GM21786 (cell line): Measurements from ENCODE around the gene PSMD2.
A peak's percentile ranks its signal among the peaks of the same experiment; 100 is the strongest.

Experiments used
- ATAC-seq: cut with Tn5 transposase; IDR thresholded peaks from one replicate; pipeline ENCODE4 v1.9.1; 2021; ENCODE audit not compliant: unreplicated experiment

PSMD2 gene

DNA sequence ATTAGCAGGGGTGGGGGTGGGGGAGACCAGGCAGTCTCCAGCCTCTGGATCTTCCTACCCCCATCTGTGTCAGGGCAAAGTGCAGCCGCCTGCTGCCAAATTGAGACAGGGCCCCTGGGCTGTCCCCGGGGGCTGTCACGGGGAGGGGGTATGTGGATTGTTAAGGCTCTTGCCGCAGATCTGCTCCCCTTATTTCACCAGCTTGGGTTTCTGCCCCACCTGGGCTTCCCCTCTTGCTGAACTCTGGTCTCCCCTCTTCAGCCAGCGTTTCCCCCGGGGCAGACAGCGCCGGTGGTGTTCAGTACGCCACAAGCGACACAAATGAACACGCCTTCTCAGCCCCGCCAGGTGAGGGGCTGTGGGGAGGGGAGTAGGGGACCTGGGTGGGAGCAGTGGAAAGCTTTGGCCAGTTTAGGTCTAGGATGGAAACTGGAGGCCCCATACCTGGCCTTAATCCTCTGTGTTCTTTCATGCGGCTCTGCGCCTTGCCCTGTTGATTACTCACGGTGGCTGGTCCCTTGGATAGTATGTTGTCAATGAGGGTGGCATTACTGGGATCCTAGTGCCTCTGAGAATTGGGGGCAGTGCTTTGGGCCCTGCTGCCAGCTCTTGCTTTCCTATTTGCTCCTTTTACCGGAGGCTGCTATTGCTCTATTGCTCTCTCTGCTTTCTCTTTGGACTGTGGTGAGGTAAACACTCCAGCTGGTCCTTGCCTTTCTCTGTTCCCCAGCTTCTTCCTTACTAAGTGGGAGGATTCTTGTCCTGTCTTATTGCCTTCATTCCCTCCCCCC is 17.0 kb downstream of the PSMD2 start:
- no peak for ATAC-seq

DNA sequence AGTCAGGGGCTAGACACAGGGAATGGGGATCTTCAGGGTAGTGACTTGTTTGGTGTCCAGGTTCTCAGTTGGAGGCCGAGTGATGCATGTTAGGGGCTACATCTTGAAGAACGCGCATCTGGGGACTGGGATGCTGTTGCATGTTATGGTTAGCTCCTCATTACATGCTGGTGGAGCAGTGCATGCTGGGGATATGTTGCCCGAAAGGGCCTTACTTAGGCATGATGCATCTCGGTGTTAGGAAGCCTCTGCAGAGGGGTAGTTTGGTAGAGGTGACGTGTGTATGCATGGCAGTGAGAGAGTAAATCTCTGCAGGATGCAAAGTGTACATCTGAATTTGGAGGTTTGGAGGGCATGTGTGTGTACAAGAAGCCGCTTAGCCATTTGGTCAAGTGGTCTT is 17.8 kb downstream of the PSMD2 start:
- ATAC-seq = no peak

DNA sequence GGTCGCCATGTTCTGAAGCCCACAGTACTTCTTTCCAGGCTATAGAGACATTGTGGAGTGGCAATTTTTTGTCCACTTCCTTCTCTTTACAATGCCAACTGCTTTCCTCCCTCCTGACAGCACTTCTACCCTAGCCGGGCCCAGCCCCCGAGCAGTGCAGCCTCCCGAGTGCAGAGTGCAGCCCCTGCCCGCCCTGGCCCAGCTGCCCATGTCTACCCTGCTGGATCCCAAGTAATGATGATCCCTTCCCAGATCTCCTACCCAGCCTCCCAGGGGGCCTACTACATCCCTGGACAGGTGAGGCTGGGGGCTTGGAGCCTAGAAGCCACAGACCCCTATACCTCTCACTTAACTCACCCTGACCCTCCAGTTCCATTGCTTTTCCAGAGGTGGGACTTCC is 18.2 kb downstream of the PSMD2 start:
- ATAC-seq = no peak

DNA sequence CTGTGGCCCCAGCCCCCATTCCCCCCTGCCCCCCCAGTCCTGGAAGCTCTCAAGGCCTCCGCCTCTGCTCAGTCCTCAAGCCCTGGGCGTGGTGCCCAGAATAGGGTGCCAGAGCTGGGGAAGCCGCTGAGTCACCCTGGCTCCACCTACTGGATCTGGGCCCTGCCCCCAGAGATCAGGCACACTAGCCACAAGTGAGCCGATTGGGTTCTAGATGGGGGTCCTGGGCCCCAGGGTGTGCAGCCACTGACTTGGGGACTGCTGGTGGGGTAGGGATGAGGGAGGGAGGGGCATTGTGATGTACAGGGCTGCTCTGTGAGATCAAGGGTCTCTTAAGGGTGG is 21.0 kb downstream of the PSMD2 start:
- ATAC-seq = no peak

DNA sequence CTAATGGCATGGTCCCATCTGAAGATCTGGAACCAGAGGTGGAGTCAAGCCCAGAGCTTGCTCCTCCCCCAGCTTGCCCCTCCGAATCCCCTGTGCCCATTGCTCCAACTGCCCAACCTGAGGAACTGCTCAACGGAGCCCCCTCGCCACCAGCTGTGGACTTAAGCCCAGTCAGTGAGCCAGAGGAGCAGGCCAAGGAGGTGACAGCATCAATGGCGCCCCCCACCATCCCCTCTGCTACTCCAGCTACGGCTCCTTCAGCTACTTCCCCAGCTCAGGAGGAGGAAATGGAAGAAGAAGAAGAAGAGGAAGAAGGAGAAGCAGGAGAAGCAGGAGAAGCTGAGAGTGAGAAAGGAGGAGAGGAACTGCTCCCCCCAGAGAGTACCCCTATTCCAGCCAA is 22.6 kb downstream of the PSMD2 start:
- no peak for ATAC-seq

DNA sequence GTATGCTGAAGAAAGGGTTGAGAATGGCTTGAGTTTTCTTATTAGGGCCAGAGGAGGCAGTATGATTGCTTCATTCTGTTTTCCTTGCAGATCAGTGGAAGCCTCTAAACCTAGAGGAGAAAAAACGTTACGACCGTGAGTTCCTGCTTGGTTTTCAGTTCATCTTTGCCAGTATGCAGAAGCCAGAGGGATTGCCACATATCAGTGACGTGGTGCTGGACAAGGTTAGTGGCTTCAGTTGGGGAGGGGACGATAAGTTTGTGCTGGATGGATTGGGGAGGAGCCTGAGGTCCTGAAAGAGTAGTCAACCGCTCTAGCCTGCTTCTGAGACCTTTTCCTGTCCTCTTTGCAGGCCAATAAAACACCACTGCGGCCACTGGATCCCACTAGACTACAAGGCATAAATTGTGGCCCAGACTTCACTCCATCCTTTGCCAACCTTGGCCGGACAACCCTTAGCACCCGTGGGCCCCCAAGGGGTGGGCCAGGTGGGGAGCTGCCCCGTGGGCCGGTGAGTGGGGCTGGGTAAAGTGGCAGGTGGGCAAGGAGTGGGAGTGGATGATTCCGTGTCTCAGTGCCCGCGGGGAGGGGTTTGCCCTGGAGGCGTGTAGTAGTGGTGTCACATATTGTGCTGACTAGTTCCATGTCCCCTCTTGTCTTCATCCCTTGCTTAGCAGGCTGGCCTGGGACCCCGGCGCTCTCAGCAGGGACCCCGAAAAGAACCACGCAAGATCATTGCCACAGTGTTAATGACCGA is 23.9 kb downstream of the PSMD2 start:
- no peak for ATAC-seq

DNA sequence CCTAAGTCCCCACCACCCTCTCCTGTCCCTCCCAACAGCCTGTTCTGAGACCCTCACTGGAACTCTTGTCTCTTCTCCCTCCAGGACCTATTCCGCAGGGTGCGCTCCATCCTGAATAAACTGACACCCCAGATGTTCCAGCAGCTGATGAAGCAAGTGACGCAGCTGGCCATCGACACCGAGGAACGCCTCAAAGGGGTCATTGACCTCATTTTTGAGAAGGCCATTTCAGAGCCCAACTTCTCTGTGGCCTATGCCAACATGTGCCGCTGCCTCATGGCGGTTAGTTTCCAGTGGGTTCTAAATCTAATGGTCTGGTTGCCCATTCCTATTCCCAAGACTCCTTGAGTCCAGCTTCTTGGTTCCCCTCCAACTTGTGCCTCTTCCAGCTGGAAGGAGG is 24.7 kb downstream of the PSMD2 start:
- no peak for ATAC-seq

DNA sequence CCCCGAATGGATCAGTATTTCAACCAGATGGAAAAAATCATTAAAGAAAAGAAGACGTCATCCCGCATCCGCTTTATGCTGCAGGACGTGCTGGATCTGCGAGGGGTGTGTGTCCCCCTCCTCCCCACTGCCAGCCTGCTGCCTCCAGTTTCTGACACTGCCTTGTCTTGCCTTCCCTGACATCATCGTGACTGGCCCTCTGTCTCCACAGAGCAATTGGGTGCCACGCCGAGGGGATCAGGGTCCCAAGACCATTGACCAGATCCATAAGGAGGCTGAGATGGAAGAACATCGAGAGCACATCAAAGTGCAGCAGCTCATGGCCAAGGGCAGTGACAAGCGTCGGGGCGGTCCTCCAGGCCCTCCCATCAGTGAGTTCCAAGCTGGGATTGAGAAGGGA is 26.2 kb downstream of the PSMD2 start:
- no peak for ATAC-seq

DNA sequence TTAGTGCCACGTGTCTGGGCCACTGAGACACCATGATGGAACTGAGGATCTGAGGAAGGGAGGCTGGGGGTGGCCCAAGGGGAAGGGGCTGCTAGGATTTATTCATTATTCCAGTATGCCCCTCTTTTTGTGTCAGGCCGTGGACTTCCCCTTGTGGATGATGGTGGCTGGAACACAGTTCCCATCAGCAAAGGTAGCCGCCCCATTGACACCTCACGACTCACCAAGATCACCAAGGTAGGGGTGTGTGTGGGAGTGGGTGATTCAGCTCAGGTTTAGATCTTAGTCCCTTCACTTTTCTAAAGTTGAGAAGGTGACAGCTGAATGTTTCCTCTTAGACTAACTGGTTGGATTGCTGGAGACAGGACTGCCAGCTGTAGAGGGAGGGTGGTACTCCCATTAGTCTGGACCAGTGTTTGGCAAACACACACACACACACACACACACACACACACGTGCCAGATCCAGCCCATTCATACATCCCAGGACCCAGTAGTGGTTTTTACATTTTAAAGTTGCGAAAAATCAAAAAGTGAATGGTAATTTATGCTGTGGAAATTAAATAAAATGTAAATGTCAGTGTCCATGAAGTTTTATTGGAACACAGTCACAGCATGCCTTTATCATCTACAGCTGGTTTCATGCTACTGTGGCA is 26.8 kb downstream of the PSMD2 start:
- no peak for ATAC-seq

DNA sequence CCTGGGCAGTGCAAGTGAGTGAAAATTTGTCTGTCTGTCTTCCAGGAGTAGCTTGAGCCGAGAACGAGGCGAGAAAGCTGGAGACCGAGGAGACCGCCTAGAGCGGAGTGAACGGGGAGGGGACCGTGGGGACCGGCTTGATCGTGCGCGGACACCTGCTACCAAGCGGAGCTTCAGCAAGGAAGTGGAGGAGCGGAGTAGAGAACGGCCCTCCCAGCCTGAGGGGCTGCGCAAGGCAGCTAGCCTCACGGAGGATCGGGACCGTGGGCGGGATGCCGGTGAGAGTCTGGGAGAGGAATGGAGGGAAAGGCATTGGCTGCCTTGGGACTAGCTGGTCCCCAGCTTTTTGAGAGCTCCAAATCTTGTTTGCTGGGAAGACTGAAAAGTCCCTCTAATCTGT is 28.1 kb downstream of the PSMD2 start:
- no peak for ATAC-seq

DNA sequence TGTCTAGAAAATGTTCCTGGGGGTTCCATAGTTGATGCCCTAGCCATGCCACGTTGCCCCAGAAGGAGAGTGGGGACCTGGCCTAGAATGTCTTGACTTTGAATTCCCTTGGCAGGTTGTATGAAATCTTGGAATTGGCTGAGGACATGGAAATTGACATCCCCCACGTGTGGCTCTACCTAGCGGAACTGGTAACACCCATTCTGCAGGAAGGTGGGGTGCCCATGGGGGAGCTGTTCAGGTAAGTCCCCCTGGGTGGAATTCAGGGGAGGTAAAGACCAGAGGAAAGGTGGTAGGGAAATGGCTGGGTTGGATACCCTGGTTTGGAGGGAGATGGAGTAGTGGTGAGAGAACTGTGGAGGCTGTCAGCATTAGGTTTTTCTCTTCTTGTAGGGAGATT is 29.5 kb downstream of the PSMD2 start:
- no peak for ATAC-seq

DNA sequence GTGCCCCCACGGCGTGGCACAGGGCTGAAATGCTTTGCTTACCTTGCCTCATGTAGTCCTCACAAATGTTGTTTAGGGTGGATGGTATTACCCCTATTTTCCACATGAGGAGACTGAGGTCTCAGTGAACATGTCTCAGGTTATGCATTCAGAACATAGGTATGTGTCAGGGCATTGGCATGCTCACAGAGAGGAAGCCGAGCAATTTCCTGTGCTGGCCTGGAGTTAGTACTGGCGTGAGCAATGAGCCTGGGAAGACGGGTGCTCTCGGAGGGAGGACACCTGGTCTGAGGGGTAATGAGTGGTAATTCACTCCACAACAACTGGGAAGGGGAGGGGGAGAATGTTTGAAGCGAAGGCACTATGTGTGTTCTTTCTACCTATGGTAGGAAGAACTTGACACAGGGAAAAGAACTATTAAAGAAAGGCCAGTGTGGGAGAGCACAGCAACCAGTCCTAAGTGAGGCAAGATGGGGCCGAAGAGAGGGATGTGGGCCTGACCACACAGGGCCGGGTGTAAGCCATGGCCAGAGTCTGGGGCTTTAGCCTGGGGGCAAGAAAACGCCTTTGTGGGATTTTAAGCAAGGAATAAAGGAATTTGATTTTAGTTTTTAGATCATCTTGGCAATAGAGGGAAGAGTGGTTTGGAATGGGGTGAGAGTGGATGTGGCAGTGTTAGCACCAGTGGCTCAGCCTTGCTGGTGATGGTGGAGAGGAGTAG is 33.5 kb downstream of the PSMD2 start:
- no peak for ATAC-seq

DNA sequence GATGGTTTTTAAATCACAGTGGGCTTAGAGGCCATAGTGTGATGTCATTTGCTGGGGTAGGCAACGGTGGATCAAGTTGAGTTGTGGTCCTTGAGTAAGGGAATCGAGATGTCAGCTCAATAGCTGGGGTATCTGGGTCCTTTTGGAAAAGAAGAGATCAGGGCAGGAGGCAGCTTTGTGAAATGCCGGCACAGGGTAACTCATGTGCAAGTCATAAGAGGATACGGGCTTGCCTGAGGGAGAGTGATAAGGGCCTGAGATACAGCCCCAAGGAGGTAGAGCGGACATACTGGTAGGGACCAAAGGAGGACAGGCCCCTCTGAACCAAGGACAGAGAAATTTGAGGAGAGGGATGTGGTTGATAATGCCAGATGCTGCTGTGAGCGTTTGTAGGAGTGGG is 34.1 kb downstream of the PSMD2 start:
- ATAC-seq = no peak

DNA sequence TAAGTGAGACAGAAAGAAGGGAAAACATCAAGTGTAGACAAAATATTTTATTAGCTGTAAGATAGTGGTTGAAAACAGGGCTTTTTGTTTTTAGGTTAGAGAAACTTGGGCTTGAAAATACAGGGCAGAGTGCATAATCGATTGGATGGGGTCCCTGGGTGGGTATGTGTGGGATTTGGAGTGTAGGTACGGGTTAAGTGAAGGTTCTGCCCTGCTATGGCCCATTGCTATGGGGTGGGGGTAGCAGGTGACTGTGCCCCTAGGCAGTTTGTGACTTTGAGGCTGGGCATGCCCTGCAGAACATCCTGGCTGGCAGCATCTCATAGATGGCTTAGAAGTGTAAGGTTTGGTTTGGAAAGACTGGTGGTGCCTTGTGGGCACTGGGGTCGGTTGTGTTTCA is 34.7 kb downstream of the PSMD2 start:
- ATAC-seq = no peak

DNA sequence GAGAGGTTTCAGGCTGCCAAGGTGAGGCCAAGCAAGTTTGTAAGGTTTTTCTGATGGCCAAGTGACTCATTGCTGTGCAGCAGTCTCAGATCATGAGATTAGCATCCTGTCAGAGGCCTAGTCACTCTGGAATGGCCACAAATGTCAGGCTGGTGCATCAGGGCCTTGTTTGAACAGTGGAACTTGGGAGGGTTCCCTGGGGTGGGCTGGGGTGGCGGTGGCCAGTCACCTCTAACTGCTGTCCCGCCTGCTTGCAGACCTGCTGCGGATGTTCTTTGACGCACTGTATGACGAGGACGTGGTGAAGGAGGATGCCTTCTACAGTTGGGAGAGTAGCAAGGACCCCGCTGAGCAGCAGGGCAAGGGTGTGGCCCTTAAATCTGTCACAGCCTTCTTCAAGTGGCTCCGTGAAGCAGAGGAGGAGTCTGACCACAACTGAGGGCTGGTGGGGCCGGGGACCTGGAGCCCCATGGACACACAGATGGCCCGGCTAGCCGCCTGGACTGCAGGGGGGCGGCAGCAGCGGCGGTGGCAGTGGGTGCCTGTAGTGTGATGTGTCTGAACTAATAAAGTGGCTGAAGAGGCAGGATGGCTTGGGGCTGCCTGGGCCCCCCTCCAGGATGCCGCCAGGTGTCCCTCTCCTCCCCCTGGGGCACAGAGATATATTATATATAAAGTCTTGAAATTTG is 35.6 kb downstream of the PSMD2 start:
- no peak for ATAC-seq

DNA sequence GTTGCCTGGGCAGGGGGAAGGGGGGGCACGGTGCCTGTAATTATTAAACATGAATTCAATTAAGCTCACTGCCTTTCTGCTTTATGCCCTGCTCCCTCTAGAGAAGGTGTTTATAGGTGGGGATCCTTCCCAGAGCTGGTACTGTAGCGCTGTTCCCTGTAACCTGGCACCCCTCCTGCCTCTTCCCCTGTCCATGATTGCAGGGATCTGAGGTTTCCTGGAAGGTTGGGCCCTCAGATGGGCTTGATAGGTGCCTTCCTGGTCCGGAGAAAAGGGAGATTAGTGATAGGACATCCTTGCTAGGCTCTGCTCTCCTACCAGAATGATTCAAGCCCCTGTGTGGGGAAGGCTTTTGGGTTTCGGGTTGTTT is 36.2 kb downstream of the PSMD2 start:
- ATAC-seq = no peak

DNA sequence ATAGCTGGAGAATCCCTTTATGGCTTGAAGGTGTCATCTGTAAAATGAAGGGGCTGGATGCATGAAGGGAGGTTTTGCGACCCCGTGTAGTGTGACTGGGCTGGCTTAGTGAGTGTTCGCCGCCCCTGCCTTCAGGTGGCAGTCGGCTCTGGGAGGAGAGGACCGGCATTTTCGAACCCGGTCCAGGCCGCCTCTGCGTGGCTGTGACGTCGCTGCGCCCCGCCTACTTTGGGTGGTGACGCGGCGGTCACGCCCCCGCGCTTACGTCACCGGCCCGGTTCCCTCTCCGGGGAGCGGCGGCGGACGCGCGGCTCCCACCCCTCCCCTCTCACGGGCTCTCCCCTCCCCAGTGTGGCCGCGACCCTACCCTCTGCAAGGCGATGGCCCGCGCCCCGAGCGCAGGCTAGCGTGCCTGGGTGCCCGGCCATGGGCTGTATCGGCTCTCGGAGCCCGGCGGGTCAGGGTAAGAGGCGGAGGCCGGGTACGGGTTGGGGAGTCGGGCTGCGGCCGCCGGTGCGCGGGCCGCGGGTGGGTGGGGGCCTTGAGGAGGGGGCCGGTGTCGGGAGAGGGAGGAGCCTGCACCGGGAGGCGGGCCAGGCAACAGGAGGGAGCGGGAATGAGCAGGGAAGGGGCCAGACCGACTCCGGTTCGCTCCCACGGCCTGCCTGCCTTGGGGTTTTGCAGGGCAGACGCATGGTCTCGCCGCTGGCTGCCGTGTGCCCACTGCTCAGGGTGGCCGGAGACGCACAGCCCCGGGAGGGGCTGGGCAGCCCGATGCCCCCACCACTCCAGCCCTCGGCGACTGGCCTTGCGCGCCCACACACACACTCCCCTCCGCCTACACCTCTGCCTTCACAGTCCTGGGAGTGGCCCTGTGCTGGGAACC is 36.9 kb downstream of the PSMD2 start:
- peak; percentile 76 for ATAC-seq

DNA sequence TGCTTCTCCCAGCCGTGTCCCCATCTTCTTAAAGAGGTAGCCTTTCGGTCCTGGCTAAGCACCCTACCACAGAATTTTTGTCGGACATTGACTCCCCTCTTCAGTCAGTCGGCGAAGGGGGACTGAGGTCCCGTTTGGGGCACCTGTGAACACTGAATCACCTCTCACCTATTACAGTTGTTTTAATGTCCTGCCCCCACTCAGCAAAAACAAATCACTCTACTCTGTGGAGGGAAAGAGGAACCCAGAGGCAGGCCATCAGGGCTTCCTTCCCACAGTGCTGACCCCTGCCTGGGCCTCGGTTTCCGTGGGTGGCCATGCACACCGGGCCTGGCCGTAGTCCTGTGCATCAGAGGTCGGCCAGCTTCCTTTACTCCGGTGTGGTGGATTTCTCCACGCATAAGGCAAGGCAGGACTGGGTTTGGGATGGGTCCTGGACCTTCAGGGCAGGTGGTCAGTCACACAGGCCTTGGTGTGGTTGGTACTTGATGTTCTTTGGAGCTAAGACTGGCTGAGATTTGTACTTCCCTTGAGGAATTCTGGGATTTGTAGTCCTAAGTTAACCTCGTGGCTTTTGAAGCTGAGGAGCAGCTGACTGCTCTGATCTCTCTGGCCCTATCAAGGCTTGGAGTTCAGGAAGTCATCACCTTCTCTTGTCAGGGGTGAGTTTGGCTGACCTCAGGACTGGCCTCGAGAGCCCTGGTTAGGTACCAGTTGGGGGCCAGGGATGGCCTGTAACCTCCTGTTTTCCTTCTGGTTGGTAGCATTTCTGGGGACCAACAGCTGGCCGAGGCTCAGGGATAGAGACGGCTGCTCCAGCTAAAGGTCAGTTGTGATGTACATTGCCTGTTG is 37.7 kb downstream of the PSMD2 start:
- ATAC-seq = no peak

DNA sequence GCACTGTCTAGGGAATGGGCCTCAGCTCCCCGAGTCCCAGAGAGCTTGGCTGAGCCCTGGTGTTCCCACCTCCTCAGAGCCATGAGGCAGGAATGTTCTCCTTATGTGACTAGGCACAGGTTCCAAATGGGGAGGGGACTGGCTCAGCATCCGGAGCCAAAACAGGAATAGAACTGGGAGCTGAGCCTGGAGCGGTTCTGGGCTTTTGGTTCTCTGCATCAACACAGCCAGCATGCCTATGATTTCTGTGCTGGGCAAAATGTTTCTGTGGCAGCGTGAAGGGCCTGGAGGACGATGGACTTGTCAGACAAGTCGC is 38.3 kb downstream of the PSMD2 start, which contains the start of gene FAM131A:
FAM131A (plus strand) TSS at position 202 of the 316 bp plus-strand sequence; CDS start at position 233, 31 bp downstream.
- ATAC-seq = no peak
